ENCODE results near the gene CATSPERE.
"Not testable (repeated sequence)": the region's sequence is repeated elsewhere in the genome, so short reads cannot be mapped to it uniquely, and the experiment has no call there.

Gene CATSPERE

DNA sequence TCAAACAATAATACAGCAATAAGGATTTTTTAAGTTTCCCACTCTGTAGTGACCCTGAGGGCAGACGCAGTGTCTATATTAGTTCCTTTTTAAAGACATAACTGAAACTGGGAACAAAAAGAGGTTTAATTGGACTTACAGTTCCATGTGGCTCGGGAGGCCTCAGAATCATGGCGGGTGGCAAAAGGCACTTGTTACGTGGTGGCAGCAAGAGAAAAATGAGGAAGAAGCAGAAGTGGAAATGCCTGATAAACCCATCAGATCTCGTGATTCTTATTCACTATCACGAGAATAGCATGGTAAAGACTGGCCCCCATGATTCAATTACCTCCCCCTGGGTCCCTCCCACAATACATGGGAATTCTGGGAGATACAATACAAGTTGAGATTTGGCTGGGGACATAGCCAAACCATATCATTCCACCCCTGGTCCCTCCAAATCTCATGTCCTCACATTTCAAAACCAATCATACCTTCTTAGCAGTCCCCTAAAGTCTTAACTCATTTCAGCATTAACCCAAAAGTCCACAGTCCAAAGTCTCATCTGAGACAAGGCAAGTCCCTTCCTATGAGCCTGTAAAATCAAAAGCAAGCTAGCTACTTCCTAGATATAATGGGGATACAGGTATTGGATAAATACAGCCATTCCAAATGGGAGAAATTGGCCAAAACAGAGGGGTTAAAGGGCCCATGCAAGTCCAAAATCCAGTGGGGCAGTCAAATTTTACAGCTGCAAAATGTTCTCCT is 205.8 kb downstream of the CATSPERE start:
- DNase-seq (ENCODE audit: low spot score) = not testable (repeated sequence)

DNA sequence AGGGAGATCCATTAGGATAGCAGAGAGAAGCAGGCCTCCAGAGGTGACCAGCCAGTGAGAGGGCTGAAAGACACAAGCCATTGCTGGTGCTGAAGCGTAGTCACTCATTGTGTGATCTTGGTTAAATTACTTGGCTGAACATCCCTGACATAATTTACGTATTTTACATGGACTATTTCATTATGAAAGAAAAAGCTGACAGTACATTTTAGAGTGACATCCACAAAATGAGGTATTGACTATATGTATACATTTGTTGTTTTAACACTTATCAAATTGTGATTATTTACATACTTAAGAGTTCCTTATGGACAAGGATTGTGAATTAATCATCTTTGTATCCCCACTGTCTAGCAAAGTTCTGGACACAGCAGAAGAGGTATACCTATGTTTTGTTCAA is 206.7 kb downstream of the CATSPERE start:
- DNase-seq (ENCODE audit: low spot score) = no peak

DNA sequence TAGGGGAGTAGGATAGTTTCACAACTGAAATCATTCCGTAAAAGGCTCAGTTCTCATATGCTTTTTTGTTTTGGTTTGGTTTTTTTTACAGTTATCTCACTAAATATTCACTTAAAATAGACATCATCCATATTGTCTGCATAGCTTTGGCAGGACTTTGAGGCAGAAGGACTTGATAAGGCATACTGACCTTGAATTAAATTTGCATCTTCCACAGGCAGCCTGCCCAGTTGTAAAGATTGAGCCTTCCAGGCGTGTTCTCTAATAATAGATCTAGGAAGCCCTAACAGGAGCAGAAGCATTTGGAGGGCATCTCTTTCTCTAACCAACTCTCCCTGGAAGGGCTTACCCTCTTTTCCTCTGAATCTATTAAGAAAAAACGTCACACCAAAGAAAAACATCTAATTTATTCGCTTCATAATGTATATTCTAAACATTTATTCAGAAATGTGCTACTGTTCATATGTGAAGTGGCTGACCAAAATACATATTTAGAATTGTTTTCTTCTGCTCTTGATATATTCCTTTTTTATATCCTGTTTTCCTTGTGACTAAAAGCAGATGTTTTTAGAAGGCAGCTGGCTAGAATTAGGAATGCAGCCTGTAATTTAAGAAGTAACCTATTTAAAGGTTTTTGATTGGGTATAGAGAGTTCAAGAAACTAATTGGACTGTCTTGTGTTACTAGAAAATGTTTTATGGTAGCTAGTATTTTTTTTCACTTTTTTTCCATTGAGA is 212.0 kb downstream of the CATSPERE start:
- DNase-seq (ENCODE audit: low spot score) = no peak

DNA sequence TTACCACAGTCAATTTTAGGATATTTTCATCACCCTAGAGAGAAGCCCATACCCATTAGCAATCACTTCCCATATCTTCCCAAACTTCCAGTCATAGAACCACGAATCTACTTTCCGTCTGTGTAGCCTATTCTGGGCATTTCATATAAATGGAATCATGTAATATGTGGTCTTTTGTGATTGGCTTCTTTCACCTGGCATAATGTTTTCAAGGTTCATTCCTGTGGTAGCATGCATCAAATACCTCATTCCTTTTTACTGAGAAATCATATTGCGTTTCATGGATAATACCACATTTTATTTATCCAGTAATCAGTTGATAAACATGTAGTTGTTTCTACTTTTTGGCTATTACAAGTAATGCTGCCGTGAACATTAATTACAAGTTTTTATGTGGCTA is 213.4 kb downstream of the CATSPERE start:
- no peak for DNase-seq (ENCODE audit: low spot score)

DNA sequence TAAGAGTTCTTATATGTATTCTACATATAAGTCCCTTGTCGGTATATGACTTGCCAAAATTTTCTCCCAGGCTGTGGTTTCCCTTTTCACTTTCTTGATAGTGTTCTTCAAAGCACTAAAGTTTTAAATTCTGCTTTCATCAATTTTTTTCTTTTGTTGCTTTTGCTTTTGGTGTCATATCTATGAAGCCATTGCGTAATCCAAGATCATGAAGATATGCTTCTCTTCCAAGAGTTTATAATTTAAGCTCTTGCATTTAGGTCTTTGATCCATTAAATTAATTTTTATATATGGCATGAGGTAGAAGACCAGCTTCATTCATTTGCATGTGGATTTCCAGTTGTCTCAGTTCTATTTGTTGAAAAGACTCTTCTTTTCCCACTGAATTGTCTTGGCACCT is 214.1 kb downstream of the CATSPERE start:
- no peak for DNase-seq (ENCODE audit: low spot score)

DNA sequence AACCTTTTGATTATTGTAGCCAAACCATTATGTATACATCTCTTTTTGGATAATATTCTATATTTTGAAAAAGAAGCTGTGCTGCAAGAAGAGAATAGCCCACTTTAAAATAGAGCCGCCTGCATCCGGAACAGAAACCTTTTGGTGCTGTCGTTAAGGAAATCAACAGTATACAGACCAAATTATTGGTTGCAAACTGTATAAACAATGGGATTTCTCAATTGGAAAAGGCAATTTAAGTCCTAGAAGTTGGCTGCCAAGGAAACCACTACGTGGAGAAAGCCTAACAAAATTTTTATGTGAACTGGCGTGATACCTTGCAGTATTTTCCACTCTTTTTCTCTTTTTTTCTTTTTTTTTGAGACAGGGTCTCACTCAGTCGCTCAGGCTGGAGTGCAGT is 217.6 kb downstream of the CATSPERE start:
- DNase-seq (ENCODE audit: low spot score) = no peak

DNA sequence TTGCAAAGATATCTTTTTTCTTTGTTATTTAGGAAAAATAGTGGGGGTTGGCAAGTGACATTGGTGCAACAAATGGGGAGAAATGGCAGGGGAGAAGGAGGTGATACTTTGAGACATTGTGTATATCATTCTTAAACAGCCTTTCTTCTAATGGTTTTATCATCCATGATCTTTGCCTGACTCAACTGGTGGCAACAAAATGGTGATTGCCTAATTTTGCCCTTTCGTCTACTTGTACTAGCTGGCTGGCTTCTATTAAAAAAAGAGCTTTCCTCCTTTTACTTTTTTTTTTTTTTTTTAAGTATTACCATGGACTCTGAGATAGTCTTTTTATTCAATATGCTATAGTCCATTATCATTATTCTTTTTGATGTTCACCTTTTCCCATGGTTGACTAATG is 219.6 kb downstream of the CATSPERE start:
- DNase-seq (ENCODE audit: low spot score) = no peak

DNA sequence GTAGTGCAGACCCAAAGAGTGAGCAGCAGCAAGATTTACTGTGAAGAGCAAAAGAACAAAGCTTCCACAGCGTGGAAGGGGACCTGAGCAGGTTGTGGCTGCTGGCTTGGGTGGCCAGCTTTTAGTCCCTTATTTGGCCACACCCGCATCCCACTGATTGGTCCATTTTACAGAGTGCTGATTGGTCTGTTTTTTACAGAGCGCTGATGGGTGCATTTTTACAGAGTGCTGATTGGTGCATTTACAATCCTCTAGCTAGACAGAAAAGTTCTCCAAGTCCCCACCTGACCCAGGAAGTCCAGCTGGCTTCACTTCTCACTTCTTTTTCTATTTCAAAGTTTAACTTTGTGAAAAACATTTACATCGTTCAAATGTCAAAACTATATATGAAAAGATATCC is 221.0 kb downstream of the CATSPERE start:
- DNase-seq (ENCODE audit: low spot score) = not testable (repeated sequence)
